CD4-positive, CD25-positive, alpha-beta regulatory T cell (primary cell): Measurements from ENCODE around the gene NINJ2. TPM values are rescaled to one million over a fixed set of nuclear protein-coding genes. Genes with fewer than 3 reads are reported as not detected.
A peak's percentile ranks its signal among the peaks of the same experiment; 100 is the strongest.

Experiments used
- ATAC-seq, 2 donors: fragments of 150-1000 bp; cut with Tn5 transposase; one replicate each; pipeline ENCODE4 v1.10.0; 2021; ENCODE audit warnings: low read depth in 2 of 2, moderate number of reproducible peaks in 2 of 2, moderate library complexity in 1 of 2
- DNase-seq, 3 donors: peaks; one replicate each; pipeline versions ENCODE4 v3.0.0 to v3.0.0-alpha.2; 2012 to 2022; ENCODE audit warnings: mixed read lengths in 1 of 3
- H3K27ac ChIP-seq: one replicate; pipeline ENCODE4 v1.7.0; 2013; ENCODE audit warnings: mild to moderate bottlenecking, low read length; ENCODE audit not compliant: insufficient read depth, poor library complexity, severe bottlenecking
- H3K27me3 ChIP-seq: one replicate; pipeline ENCODE4 v1.7.0; 2013; ENCODE audit warnings: low read length; ENCODE audit not compliant: control insufficient read depth, insufficient read depth
- H3K36me3 ChIP-seq: one replicate; pipeline ENCODE4 v1.7.0; 2013; ENCODE audit warnings: mild to moderate bottlenecking, low read length, moderate library complexity; ENCODE audit not compliant: control insufficient read depth, insufficient read depth
- H3K4me1 ChIP-seq: 2 replicates; pipeline ENCODE4 v1.7.0; 2013; ENCODE audit warnings: mild to moderate bottlenecking, low read length; ENCODE audit not compliant: insufficient read depth, control insufficient read depth, poor library complexity, severe bottlenecking
- H3K4me3 ChIP-seq: one replicate; pipeline ENCODE4 v1.7.0; 2013; ENCODE audit warnings: low read depth, mild to moderate bottlenecking, low read length, moderate library complexity
- H3K9me3 ChIP-seq, 2 experiments: 1 replicate in 1 of 2; 2 replicates in 1 of 2; pipeline ENCODE4 v1.7.0; 2013; ENCODE audit warnings: low read length in 2 of 2, mild to moderate bottlenecking in 1 of 2, moderate library complexity in 1 of 2; ENCODE audit not compliant: control insufficient read depth in 2 of 2
- H3K27ac Mint-ChIP-seq, 3 donors: one replicate each; pipeline ENCODE4 v1.8.0; 2020 to 2022; ENCODE audit warnings: mild to moderate bottlenecking in 3 of 3, mixed read lengths in 3 of 3, moderate library complexity in 2 of 3
- H3K27me3 Mint-ChIP-seq: one replicate; pipeline ENCODE4 v1.8.0; 2022; ENCODE audit warnings: mild to moderate bottlenecking, mixed read lengths
- H3K36me3 Mint-ChIP-seq: one replicate; pipeline ENCODE4 v1.8.0; 2020; ENCODE audit warnings: mixed read lengths
- H3K4me1 Mint-ChIP-seq, 4 donors: one replicate each; pipeline ENCODE4 v1.8.0; 2020 to 2022; ENCODE audit warnings: mixed read lengths in 4 of 4, mild to moderate bottlenecking in 1 of 4
- H3K4me3 Mint-ChIP-seq, 4 donors: one replicate each; pipeline ENCODE4 v1.8.0; 2020 to 2022; ENCODE audit warnings: mild to moderate bottlenecking in 4 of 4, mixed read lengths in 4 of 4, moderate library complexity in 3 of 4
- H3K9me3 Mint-ChIP-seq, 7 donors: one replicate each; pipeline ENCODE4 v1.8.0; 2020 to 2022; ENCODE audit warnings: mixed read lengths in 7 of 7, mild to moderate bottlenecking in 3 of 7, moderate library complexity in 2 of 7
- polyA plus RNA-seq, 4 donors: library from polyadenylated mRNA; unstranded; fragments of 300-500 nt; fragmentation: Illumina TruSeq; gene quantifications; one replicate each; pipeline ENCODE4 v1.2.3, GENCODE V29; 2021
- total RNA-seq: library from RNA; stranded (reverse); gene quantifications from one replicate; pipeline ENCODE4 v1.2.3, GENCODE V29; 2022

Gene NINJ2
- total and polyA plus RNA-seq, 5 donors from 2014 or later: 16.8 to 170 (median 125) TPM

- no peak for ATAC-seq
- Histone ChIP-seq H3K27ac (peak overlapping the region; percentile 73), H3K27me3 (no peaks in the 10 kb centered on the region), H3K4me3 (peak overlapping the region; percentile 23), H3K4me1 (peaks cover 70% of the 10 kb centered on the region), H3K36me3 (no peaks in the 10 kb centered on the region), H3K9me3 (no peaks in the 10 kb centered on the region)
- Mint-ChIP-seq H3K9me3 (no peaks in the 10 kb centered on the region), H3K4me1 (peaks cover 29 to 86% (median 62%) of the 10 kb centered on the region in 4 donors), H3K4me3 (peak overlapping the region; percentile 27 to 82 (median 78)), H3K27ac (peak overlapping the region in 2 of 3 donors; percentile 91 to 95), H3K36me3 (no peaks in the 10 kb centered on the region), H3K27me3 (no peaks in the 10 kb centered on the region)
- no peak for DNase-seq
Observed at GRCh38 chr12:668090-668481, 4.8 kb upstream of the NINJ2 start.

GRCh38 chr12:666766-667308 is 3.6 kb upstream of the NINJ2 start:
- peak in 2 of 3 donors; percentile 66 to 74 for DNase-seq
- Mint-ChIP-seq H3K4me1 (peaks cover 30 to 86% (median 61%) of the 10 kb centered on the region in 4 donors), H3K36me3 (no peaks in the 10 kb centered on the region), H3K9me3 (no peaks in the 10 kb centered on the region), H3K27me3 (no peaks in the 10 kb centered on the region), H3K27ac (peak overlapping the region; percentile 91 to 95 (median 95)), H3K4me3 (peak overlapping the region; percentile 51 to 82 (median 78))
- H3K36me3 ChIP-seq: no peaks in the 10 kb centered on the region
- no peaks in the 10 kb centered on the region for H3K9me3 ChIP-seq
- ATAC-seq: peak; percentile 60 to 62
- H3K4me1 ChIP-seq: peaks cover 70% of the 10 kb centered on the region
- H3K4me3 ChIP-seq: peak overlapping the region; percentile 34
- no peaks in the 10 kb centered on the region for H3K27me3 ChIP-seq
- peak overlapping the region; percentile 73 for H3K27ac ChIP-seq

GRCh38 chr12:666066-666465 is 2.8 kb upstream of the NINJ2 start:
- H3K4me1 ChIP-seq: peaks cover 75% of the 10 kb centered on the region
- Mint-ChIP-seq H3K27me3 (no peaks in the 10 kb centered on the region), H3K27ac (peak overlapping the region; percentile 28 to 95 (median 82)), H3K4me1 (peaks cover 37 to 88% (median 65%) of the 10 kb centered on the region in 4 donors), H3K4me3 (peak overlapping the region in 1 of 4 donors; percentile 71), H3K9me3 (no peaks in the 10 kb centered on the region), H3K36me3 (no peaks in the 10 kb centered on the region)
- H3K36me3 ChIP-seq: no peaks in the 10 kb centered on the region
- DNase-seq: no peak
- no peaks in the 10 kb centered on the region for H3K27me3 ChIP-seq
- no peaks in the 10 kb centered on the region for H3K9me3 ChIP-seq
- peak overlapping the region; percentile 73 for H3K27ac ChIP-seq
- no peak overlapping the region for H3K4me3 ChIP-seq
- ATAC-seq: no peak

- Mint-ChIP-seq H3K36me3 (no peaks in the 10 kb centered on the region), H3K4me1 (peaks cover 37 to 81% (median 60%) of the 10 kb centered on the region in 4 donors), H3K27ac (peak overlapping the region; percentile 57 to 94 (median 70)), H3K27me3 (no peaks in the 10 kb centered on the region), H3K9me3 (no peaks in the 10 kb centered on the region), H3K4me3 (peak overlapping the region in 3 of 4 donors; percentile 89 to 97 (median 90))
- peaks cover 86% of the 10 kb centered on the region for H3K4me1 ChIP-seq
- H3K9me3 ChIP-seq: no peaks in the 10 kb centered on the region
- DNase-seq (no peak), ATAC-seq (no peak)
- H3K27ac ChIP-seq: peak overlapping the region; percentile 84
- no peaks in the 10 kb centered on the region for H3K27me3 ChIP-seq
- H3K36me3 ChIP-seq: no peaks in the 10 kb centered on the region
- no peak overlapping the region for H3K4me3 ChIP-seq
Observed at GRCh38 chr12:664779-665092, 1.5 kb upstream of the NINJ2 start.

- Histone ChIP-seq H3K9me3 (no peaks in the 10 kb centered on the region), H3K36me3 (no peaks in the 10 kb centered on the region), H3K4me1 (peaks cover 88% of the 10 kb centered on the region), H3K4me3 (peak overlapping the region; percentile 93), H3K27me3 (no peaks in the 10 kb centered on the region), H3K27ac (peak overlapping the region; percentile 84)
- H3K36me3 Mint-ChIP-seq: no peaks in the 10 kb centered on the region
- H3K9me3 Mint-ChIP-seq: no peaks in the 10 kb centered on the region
- H3K4me3 Mint-ChIP-seq: peak overlapping the region; percentile 89 to 97 (median 91)
- no peaks in the 10 kb centered on the region for H3K27me3 Mint-ChIP-seq
- H3K4me1 Mint-ChIP-seq: peaks cover 37 to 81% (median 58%) of the 10 kb centered on the region in 4 donors
- DNase-seq (no peak), ATAC-seq (no peak)
- H3K27ac Mint-ChIP-seq: peak overlapping the region; percentile 57 to 94 (median 91)
Observed at GRCh38 chr12:664075-664778, 982 bp upstream of the NINJ2 start.

- Mint-ChIP-seq H3K4me1 (peaks cover 33 to 74% (median 51%) of the 10 kb centered on the region in 4 donors), H3K27me3 (no peaks in the 10 kb centered on the region), H3K36me3 (no peaks in the 10 kb centered on the region), H3K9me3 (no peaks in the 10 kb centered on the region), H3K27ac (peak overlapping the region; percentile 91 to 94 (median 92)), H3K4me3 (peak overlapping the region; percentile 89 to 97 (median 91))
- peak overlapping the region; percentile 84 for H3K27ac ChIP-seq
- H3K27me3 ChIP-seq: no peaks in the 10 kb centered on the region
- H3K4me3 ChIP-seq: peak overlapping the region; percentile 93
- no peaks in the 10 kb centered on the region for H3K9me3 ChIP-seq
- peaks cover 79% of the 10 kb centered on the region for H3K4me1 ChIP-seq
- ATAC-seq: peak; percentile 29 to 30
- no peaks in the 10 kb centered on the region for H3K36me3 ChIP-seq
- peak in 1 of 3 donors; percentile 75 for DNase-seq
Observed at GRCh38 chr12:662566-663292, 516 bp downstream of the NINJ2 start.

- peaks cover 71% of the 10 kb centered on the region for H3K4me1 ChIP-seq
- ATAC-seq (peak in 1 of 2 donors; percentile 17), DNase-seq (no peak)
- Mint-ChIP-seq H3K27me3 (no peaks in the 10 kb centered on the region), H3K36me3 (no peaks in the 10 kb centered on the region), H3K4me1 (peaks cover 25 to 70% (median 46%) of the 10 kb centered on the region in 4 donors), H3K27ac (peak overlapping the region; percentile 79 to 94 (median 91)), H3K4me3 (peak overlapping the region; percentile 89 to 97 (median 91)), H3K9me3 (no peaks in the 10 kb centered on the region)
- H3K4me3 ChIP-seq: peak overlapping the region; percentile 93
- H3K27me3 ChIP-seq: no peaks in the 10 kb centered on the region
- H3K36me3 ChIP-seq: no peaks in the 10 kb centered on the region
- no peaks in the 10 kb centered on the region for H3K9me3 ChIP-seq
- H3K27ac ChIP-seq: peak overlapping the region; percentile 84
Observed at GRCh38 chr12:661720-662486, 1.3 kb downstream of the NINJ2 start.
